ENCODE data around the gene MDGA2.
A peak's percentile ranks its signal among the peaks of the same experiment; 100 is the strongest.

Gene MDGA2

GRCh38 chr14:47675466-47676314 lies at the start of gene MDGA2:
Gene MDGA2, minus strand, starts transcription at chr14:47675605.
- peak; percentile 53 for DNase-seq (ENCODE audit: low spot score)

GRCh38 chr14:47722929-47723693 lies 47.7 kb upstream of the MDGA2 start:
- DNase-seq (ENCODE audit: low spot score) = no peak

- DNase-seq (ENCODE audit: low spot score) = no peak
These were observed 44.9 kb upstream of the MDGA2 start for GRCh38 chr14:47720281-47720680.

- DNase-seq (ENCODE audit: low spot score) = peak; percentile 47
These were observed 39.9 kb upstream of the MDGA2 start for GRCh38 chr14:47715330-47715729.

GRCh38 chr14:47710581-47710980 lies 35.2 kb upstream of the MDGA2 start:
- DNase-seq (ENCODE audit: low spot score) = peak; percentile 27

GRCh38 chr14:47705683-47706082 lies 30.3 kb upstream of the MDGA2 start:
- no peak for DNase-seq (ENCODE audit: low spot score)

GRCh38 chr14:47691829-47692228 lies 16.4 kb upstream of the MDGA2 start:
- DNase-seq (ENCODE audit: low spot score) = no peak

- DNase-seq (ENCODE audit: low spot score) = no peak
These were observed 3.6 kb upstream of the MDGA2 start for GRCh38 chr14:47678993-47679392.

- no peak for DNase-seq (ENCODE audit: low spot score)
These were observed 2.8 kb upstream of the MDGA2 start for GRCh38 chr14:47678157-47678556.

- no peak for DNase-seq (ENCODE audit: low spot score)
These were observed 861 bp upstream of the MDGA2 start for GRCh38 chr14:47676315-47676617.

GRCh38 chr14:47674543-47675465 lies 601 bp downstream of the MDGA2 start:
- peak; percentile 7 for DNase-seq (ENCODE audit: low spot score)

GRCh38 chr14:47674148-47674542 lies 1.3 kb downstream of the MDGA2 start:
- DNase-seq (ENCODE audit: low spot score) = no peak

GRCh38 chr14:47665337-47666134 lies 9.9 kb downstream of the MDGA2 start:
- no peak for DNase-seq (ENCODE audit: low spot score)

- DNase-seq (ENCODE audit: low spot score) = no peak
These were observed 12.9 kb downstream of the MDGA2 start for GRCh38 chr14:47662466-47662865.

GRCh38 chr14:47660158-47660557 lies 15.2 kb downstream of the MDGA2 start:
- DNase-seq (ENCODE audit: low spot score) = no peak

- DNase-seq (ENCODE audit: low spot score) = no peak
These were observed 17.4 kb downstream of the MDGA2 start for GRCh38 chr14:47658041-47658440.

GRCh38 chr14:47657143-47657542 lies 18.3 kb downstream of the MDGA2 start:
- no peak for DNase-seq (ENCODE audit: low spot score)

GRCh38 chr14:47651337-47651736 lies 24.1 kb downstream of the MDGA2 start:
- no peak for DNase-seq (ENCODE audit: low spot score)

- no peak for DNase-seq (ENCODE audit: low spot score)
These were observed 37.7 kb downstream of the MDGA2 start for GRCh38 chr14:47637753-47638152.

GRCh38 chr14:47626151-47627035 lies 49.0 kb downstream of the MDGA2 start:
- no peak for DNase-seq (ENCODE audit: low spot score)
